ENCODE data around the gene RNF121.

RNF121 gene

GRCh38 chr11:71934213-71934612 is 5.4 kb downstream of the RNF121 start:
- in situ Hi-C loops (cut with HindIII; ENCODE audit: low sequenced_read_pairs) = no loop called here

GRCh38 chr11:71935338-71935925 is 6.6 kb downstream of the RNF121 start:
- in situ Hi-C loops (cut with HindIII; ENCODE audit: low sequenced_read_pairs) = no loop called here

- in situ Hi-C loops (cut with HindIII; ENCODE audit: low sequenced_read_pairs) = no loop called here
Observed at GRCh38 chr11:71936825-71937224, 8.0 kb downstream of the RNF121 start.

- in situ Hi-C loops (cut with HindIII; ENCODE audit: low sequenced_read_pairs) = no loop called here
Observed at GRCh38 chr11:71937826-71938225, 9.0 kb downstream of the RNF121 start.

GRCh38 chr11:71940561-71941219 is 11.8 kb downstream of the RNF121 start:
- in situ Hi-C loops (cut with HindIII; ENCODE audit: low sequenced_read_pairs) = no loop called here

DNA sequence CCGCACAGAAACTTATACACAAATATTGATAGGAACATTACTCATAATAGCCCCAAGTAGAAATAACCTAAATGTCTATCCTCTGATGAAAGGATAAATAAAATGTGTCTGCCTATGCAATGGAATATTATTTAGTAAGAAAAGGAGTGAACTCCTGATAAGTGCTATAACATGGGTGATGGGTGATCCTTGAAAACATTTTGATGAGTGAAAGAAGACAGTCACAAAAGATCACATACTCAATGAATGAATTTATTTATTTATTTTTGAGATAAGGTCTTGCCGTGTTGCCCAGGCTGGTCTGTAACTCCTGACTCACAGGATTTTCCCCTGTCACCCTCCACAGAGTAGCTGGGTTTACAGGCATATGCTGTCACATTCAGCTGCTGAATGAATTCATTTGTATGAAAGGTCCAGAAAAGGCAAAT is 17.3 kb downstream of the RNF121 start:
- in situ Hi-C loops (cut with HindIII; ENCODE audit: low sequenced_read_pairs) = no loop called here

GRCh38 chr11:71947498-71947897 is 18.7 kb downstream of the RNF121 start:
- in situ Hi-C loops (cut with HindIII; ENCODE audit: low sequenced_read_pairs) = no loop called here

DNA sequence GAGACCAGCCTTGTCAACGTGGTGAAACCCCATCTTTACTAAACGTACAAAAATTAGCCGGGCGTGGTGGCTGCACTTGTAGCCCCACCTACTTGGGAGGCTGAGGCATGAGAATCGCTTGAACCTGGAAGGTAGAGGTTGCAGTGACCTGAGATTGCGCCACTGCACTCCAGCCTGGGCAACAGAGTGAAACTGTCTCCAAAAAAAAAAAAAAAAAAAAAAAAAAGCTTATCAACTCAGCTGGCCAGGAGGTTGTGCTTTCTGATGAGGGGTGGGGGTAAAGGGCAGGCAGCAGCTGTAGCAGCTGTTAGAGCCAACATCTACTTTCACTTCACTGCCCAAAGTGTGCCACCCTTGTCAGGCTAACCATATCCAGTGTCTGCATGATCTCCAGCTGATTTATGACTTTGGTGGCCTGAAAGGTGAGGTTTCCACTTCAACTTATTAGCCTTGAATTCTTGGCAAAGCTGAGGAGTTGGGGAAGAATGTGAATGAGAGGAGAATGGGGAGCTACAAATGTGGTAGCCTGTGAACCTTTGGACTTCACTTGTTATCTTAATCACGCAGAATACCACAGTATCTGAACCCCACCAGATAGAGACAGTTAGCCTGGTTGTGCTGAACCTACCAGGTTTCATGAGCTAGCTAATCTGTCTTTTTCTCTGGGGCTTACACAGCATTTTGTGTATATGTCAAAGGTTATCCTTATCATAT is 19.6 kb downstream of the RNF121 start:
- in situ Hi-C loops (cut with HindIII; ENCODE audit: low sequenced_read_pairs) = no loop called here

GRCh38 chr11:71949034-71949433 is 20.2 kb downstream of the RNF121 start:
- in situ Hi-C loops (cut with HindIII; ENCODE audit: low sequenced_read_pairs) = no loop called here

DNA sequence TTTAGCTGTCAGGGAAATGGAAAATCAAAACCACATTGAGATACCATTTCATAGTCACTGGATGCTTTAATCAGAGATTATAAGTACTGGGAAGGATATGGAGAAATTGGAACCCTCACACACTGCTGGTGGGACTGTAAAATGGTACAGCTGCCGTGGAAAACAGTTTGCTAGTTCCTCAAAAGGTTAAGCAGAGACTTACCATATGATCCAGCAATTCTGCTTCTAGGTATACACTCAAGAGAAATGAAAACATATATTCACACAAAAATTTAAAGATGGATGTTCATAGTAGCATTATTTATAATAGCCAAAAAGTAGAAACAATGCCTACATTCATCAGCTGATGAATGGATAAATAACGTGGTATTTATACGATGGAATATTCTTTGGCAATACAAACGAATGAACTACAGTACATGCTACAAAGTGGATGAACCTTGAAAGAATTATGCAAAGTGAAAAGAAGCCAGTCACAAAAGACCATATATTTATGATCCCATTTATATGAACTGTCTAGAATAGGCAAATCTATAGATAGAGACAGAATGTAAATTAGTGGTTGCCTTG is 23.0 kb downstream of the RNF121 start:
- in situ Hi-C loops (cut with HindIII; ENCODE audit: low sequenced_read_pairs) = no loop called here

DNA sequence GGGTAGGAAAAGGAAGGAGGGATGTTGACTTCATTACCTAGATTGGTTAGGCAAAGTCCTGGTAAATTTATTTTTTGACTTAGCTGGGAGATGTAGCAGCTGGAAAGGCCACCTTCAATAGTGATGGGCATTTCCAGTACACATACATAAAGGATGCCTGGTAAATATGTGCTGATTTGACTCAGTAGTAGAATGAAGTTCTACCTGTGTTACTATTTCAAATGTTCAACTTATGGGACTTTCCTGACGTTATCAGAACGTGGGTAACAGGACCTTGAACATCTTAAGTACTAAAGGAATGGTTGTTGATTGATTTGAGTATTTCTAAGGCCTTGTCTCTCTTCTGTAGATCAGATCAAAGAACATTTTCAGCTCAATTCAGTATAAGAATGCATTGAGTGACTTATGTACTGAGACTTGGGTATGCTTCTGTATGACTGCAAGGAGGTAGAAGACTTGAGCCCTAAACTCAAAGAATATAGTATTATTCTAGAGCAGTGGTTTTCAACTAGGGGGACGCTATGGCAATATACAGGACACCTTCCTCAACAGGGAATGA is 27.1 kb downstream of the RNF121 start:
- in situ Hi-C loops (cut with HindIII; ENCODE audit: low sequenced_read_pairs) = no loop called here

GRCh38 chr11:71962428-71963038 is 33.7 kb downstream of the RNF121 start:
- in situ Hi-C loops (cut with HindIII; ENCODE audit: low sequenced_read_pairs) = no loop called here

DNA sequence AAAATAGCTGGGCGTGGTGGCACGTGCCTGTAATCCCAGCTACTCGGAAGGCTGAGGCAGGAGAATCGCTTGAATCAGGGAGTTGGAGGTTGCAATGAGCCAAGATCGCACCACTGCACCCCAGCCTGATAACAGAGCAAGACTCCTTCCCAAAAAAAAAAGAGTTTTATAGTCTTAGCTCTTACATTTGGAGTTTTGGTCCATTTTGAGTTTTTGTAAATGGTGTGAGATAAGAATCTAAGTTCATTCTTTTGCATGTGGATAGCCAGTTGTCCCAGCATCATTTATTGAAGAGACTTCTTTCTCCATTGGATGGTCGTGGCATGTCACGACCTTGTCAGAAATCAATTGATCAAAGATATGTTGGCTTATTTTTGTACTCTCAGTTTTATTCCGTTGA is 34.6 kb downstream of the RNF121 start:
- in situ Hi-C loops (cut with HindIII; ENCODE audit: low sequenced_read_pairs) = no loop called here

- in situ Hi-C loops (cut with HindIII; ENCODE audit: low sequenced_read_pairs) = no loop called here
Observed at GRCh38 chr11:71964641-71965040, 35.8 kb downstream of the RNF121 start.

- in situ Hi-C loops (cut with HindIII; ENCODE audit: low sequenced_read_pairs) = no loop called here
Observed at GRCh38 chr11:71971680-71972079, 42.8 kb downstream of the RNF121 start.

GRCh38 chr11:71976551-71976950 is 47.7 kb downstream of the RNF121 start:
- in situ Hi-C loops (cut with HindIII; ENCODE audit: low sequenced_read_pairs) = no loop called here

GRCh38 chr11:71977090-71977489 is 48.2 kb downstream of the RNF121 start:
- in situ Hi-C loops (cut with HindIII; ENCODE audit: low sequenced_read_pairs) = no loop called here

- in situ Hi-C loops (cut with HindIII; ENCODE audit: low sequenced_read_pairs) = no loop called here
Observed at GRCh38 chr11:71977743-71978418, 49.0 kb downstream of the RNF121 start.

DNA sequence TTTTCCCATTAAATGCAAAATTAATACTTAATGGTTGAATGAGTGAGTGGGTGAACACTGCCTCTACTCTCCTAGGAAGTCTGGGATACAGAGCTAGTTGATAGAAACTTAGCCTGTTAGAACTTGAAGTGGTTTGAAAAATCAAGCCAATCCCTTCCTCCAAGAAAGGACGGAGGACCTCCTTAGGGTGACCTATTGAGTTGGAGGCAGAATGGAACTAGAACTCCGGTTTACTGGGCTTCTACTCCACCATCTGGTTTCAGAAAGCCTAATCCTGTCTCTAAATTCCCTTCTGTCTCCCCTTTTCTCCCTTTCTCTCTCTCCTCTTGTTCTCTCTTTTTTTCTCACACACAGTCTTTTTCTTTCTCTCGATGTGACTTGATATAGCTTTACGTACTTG is 50.2 kb downstream of the RNF121 start:
- in situ Hi-C loops (cut with HindIII; ENCODE audit: low sequenced_read_pairs) = no loop called here

DNA sequence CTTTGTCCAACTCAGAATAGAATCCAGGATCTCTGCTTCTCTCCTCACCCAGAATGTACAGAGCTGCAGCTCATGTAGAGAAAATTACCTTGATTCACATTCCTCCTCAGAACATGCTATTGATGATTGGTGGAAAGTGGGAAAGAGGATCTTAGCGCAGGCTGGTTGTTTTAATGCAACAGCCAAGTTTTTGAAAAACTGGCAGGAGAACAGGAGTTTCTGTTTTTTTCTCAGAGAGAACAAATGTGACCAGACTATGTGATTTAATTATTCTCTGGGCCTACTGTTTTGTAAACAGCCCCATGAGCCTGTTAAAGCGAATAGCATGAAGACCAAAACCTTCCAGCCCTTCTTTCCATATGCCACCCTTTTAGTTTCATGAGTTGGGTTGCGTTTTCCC is 50.8 kb downstream of the RNF121 start:
- in situ Hi-C loops (cut with HindIII; ENCODE audit: low sequenced_read_pairs) = no loop called here

GRCh38 chr11:71986131-71986530 is 57.3 kb downstream of the RNF121 start:
- in situ Hi-C loops (cut with HindIII; ENCODE audit: low sequenced_read_pairs) = no loop called here

Measured in DLD1 (cell line).